DMS79 (cell line): Measurements from ENCODE around the gene PTPN6.

Experiments
- DNase-seq: peaks from one replicate; lab custom pipeline; 2025; lab: John Stamatoyannopoulos, UW

Gene PTPN6

DNA sequence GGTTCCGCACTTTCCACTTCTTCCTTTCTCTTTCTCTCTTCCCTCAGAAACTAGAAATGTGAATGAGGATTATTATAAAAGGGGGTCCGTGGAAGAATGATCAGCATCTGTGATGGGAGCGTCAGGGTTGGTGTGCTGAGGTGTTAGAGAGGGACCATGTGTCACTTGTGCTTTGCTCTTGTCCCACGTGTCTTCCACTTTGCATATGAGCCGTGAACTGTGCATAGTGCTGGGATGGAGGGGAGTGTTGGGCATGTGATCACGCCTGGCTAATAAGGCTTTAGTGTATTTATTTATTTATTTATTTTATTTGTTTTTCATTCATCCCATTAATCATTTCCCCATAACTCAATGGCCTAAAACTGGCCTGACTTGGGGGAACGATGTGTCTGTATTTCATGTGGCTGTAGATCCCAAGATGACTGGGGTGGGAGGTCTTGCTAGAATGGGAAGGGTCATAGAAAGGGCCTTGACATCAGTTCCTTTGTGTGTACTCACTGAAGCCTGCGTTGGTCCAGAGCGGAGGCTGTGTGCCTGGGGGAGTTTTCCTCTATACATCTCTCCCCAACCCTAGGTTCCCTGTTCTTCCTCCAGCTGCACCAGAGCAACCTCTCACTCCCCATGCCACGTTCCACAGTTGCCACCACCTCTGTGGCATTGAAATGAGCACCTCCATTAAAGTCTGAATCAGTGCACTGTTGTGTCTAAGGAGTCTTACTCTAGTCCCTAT lies 28.0 kb upstream of the PTPN6 start:
- DNase-seq = no peak

DNA sequence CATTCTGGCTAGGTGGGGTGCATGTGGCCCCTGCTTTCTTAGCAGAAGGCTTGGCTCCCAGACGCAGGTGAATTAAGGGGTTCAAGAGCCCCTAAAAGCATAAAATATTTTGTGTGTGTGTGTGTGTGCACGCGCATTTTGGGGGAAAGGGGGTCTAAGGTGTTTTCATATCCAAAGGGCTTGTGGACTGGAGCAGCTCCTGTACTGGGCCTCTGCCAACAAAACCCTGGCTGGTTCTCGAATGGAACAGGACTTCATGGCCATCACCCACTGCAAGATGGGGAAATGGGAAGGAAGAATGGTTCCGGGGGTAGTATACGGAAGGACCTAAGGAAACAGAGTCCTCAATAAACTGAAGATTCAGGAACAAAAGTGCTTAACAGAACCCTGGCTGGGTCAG lies 27.3 kb upstream of the PTPN6 start:
- no peak for DNase-seq

GRCh38 chr12:6925239-6925539 lies 26.0 kb upstream of the PTPN6 start:
- no peak for DNase-seq

GRCh38 chr12:6925540-6926279 lies 25.4 kb upstream of the PTPN6 start:
- DNase-seq = peak; percentile 76

DNA sequence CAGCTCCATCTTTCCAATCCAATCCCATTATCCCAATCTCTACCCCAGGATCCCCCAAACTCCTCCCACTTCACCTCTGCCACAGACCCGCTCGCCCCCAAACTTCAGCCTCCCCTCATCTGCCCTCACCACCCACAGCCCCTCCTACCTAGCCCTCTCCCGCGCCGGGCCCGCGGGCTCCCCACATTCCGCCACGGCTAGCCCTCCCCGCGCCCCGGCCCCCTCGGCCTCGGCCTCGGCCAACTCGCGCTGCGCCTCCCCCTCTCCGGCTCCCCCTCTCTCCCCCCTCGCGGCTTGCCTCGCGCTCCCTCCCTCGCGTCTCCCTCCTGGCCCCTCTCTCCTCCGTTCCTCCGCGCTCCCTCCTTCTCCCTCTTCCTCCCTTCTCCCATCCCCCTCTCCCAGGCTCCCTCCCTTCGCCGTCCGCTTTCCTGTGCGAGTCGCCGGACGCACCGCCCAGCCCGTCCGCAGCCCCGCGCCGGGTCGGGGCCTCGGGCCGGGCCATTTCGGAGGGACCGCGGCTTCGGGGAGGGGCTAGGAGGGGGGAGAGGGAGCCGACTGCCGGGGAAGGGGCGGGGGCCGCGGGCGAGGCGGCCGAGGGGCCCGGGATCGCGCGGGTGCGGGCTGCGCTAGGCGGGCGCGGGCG lies 23.7 kb upstream of the PTPN6 start, which contains the start of gene ATN1:
TSS of gene ATN1 (plus strand) at position 581 of the 643 bp plus-strand sequence. CDS start 6,043 bp downstream, outside the sequence.
- DNase-seq = peak; percentile 46

DNA sequence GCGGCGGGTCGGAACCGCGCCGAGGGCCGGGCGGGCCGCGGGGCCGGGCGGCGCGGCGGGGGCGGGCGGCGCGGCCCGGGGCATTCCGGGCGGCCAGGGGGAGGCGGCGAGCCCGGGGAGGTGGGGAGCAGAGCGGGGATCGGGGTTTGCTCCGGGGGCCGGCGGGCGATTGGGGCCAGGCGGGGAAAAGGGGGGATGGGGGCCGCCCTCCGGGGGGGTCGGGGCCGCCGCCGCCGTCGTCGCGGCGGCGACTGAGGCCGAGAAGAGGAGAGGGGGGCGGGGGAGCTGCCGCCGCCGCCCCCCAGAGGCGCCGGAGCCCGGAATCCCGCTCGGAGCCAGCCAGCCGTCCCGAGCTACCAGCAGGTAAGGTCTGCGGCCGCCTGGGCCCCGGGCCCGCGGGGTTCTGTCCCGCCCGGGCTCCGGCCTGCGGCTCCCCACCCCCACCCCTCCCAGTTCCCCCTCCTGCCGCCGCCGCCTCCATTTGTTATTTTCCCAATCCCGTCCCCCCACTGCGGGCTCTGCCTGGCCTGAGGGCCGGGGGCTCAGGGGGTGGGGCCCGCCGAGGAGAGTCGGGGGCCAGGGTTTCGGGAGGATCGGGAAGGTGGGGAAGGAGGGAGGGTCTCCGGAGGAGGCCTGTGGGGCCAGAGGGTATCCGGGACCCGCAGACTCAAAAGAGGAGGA lies 23.0 kb upstream of the PTPN6 start:
- DNase-seq = no peak

DNA sequence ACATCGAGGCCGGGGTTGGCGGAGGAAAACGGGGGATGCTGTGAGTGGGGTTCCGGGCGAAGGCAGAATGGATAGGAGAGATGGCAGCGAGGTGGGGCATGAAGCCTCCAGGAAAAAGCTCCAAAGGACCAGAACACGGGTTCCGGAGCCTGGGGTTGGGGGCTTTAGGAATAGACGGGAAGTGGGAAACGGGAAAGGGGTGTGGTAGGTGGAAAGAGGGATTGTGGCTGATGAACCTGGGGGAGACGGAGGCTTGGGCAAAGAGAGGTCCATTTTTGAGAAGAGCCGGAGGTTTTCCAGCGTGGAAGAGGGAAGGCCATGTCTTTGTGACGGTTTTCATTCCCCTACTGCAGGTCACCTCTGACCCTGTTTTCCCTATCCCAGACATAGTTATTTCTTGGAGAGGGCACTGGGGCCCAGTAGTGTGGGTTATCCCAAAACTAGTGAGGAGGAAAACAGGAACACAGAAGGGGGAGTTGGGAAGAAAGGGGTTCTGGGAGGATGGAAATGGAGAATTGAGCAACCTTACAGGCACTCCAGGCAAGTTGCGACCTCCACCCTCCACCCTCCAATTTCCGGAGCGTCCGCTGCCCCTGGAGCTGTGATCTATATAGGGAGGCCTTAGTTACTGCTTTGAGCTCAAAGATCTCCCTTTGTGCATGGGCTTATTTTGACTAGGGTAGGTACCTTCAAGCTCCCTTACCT lies 22.3 kb upstream of the PTPN6 start:
- no peak for DNase-seq

DNA sequence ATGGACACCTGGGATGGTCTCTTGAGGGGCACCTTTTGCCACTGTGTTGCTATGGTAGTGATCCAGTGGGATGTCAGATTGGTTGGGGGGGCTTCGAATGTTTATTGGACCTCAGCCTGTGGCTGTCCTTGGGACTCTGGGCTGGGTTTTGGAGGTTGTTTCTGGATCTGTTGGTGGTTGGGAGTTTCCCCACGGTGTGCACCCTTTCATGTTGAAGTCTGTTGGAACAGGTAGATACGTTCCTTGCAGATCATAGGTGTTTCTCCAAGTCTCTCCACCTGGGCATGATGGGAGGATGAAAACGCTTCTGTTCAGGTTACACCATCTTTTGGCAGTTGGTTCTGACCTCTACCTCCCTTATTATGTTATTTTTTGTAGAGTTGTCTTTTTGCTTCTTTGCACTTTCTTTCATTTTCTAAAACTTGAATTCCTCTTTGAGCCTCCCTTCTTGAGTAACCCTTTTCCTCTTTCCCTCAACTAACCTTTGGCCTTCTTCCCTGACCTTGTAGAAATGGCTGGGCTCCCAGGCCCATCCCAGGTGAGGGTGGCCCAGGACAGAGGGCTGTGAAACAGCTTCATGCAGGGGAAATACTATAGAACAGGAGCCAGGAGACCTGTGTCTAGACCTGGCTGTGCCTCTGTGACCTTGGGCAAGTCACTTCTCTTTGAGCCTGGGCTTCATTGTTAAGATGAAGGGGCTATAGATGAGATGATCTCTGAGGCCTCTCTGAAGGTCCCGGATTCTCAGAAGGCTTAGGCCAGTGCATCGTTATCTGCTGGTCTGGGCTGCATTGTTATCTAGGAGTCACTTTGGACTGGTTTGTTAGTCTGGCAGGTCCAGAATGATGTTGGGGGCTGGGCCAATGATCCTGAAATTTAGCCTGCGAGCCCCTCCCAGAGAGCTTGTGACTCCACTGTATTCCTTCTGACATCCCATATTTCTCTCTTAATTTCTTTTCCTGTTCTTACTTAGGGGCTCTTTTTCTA lies 21.4 kb upstream of the PTPN6 start:
- DNase-seq = no peak

GRCh38 chr12:6932766-6933165 lies 18.4 kb upstream of the PTPN6 start:
- DNase-seq = no peak

- no peak for DNase-seq
Observed at GRCh38 chr12:6934110-6934509, 17.0 kb upstream of the PTPN6 start.

DNA sequence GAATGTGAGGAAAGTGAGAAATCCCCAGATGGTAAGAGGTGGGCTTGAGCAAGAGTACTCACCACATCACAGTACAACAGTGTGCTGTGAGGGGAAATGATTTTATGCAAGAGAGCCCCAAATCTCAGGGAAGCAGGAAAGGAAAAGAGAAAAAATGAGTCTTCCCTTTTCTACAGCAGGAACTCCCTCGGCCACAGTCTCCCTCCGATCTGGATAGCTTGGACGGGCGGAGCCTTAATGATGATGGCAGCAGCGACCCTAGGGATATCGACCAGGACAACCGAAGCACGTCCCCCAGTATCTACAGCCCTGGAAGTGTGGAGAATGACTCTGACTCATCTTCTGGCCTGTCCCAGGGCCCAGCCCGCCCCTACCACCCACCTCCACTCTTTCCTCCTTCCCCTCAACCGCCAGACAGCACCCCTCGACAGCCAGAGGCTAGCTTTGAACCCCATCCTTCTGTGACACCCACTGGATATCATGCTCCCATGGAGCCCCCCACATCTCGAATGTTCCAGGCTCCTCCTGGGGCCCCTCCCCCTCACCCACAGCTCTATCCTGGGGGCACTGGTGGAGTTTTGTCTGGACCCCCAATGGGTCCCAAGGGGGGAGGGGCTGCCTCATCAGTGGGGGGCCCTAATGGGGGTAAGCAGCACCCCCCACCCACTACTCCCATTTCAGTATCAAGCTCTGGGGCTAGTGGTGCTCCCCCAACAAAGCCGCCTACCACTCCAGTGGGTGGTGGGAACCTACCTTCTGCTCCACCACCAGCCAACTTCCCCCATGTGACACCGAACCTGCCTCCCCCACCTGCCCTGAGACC lies 15.6 kb upstream of the PTPN6 start:
- no peak for DNase-seq

DNA sequence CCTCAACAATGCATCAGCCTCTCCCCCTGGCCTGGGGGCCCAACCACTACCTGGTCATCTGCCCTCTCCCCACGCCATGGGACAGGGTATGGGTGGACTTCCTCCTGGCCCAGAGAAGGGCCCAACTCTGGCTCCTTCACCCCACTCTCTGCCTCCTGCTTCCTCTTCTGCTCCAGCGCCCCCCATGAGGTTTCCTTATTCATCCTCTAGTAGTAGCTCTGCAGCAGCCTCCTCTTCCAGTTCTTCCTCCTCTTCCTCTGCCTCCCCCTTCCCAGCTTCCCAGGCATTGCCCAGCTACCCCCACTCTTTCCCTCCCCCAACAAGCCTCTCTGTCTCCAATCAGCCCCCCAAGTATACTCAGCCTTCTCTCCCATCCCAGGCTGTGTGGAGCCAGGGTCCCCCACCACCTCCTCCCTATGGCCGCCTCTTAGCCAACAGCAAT lies 14.9 kb upstream of the PTPN6 start:
- no peak for DNase-seq

- DNase-seq = no peak
Observed at GRCh38 chr12:6936636-6937480, 14.3 kb upstream of the PTPN6 start.

- DNase-seq = peak; percentile 86
Observed at GRCh38 chr12:6937481-6938352, 13.4 kb upstream of the PTPN6 start.

DNA sequence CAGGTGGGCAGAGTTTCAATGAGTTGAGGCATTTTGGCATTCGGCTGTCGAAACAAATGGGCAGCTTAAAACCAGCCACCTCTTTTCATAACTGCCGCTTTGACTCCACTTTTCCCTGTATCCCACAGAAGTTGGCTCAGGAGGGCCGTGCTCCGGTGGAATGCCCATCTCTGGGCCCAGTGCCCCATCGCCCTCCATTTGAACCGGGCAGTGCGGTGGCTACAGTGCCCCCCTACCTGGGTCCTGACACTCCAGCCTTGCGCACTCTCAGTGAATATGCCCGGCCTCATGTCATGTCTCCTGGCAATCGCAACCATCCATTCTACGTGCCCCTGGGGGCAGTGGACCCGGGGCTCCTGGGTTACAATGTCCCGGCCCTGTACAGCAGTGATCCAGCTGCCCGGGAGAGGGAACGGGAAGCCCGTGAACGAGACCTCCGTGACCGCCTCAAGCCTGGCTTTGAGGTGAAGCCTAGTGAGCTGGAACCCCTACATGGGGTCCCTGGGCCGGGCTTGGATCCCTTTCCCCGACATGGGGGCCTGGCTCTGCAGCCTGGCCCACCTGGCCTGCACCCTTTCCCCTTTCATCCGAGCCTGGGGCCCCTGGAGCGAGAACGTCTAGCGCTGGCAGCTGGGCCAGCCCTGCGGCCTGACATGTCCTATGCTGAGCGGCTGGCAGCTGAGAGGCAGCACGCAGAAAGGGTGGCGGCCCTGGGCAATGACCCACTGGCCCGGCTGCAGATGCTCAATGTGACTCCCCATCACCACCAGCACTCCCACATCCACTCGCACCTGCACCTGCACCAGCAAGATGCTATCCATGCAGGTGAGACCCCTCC lies 12.6 kb upstream of the PTPN6 start:
- DNase-seq = no peak

GRCh38 chr12:6939191-6939540 lies 12.0 kb upstream of the PTPN6 start:
- no peak for DNase-seq

GRCh38 chr12:6941267-6941666 lies 9.9 kb upstream of the PTPN6 start:
- DNase-seq = no peak
